GM12878 (cell line): ENCODE measurements around the gene ZBTB6.

Experiments used
- BCL11A ChIP-seq: IDR thresholded peaks from 2 replicates; pipeline ENCODE4 v1.6.1; 2011; ENCODE audit warnings: low read depth, low read length
- TF ChIP-seq, protein P1 (sequence below): IDR thresholded peaks from 2 replicates; pipeline ENCODE4 v1.6.1; 2011; ENCODE audit warnings: low read depth, mild to moderate bottlenecking, low read length, moderate library complexity, borderline replicate concordance; ENCODE audit errors: extremely low read depth
- TF ChIP-seq, protein P2 (sequence below), 3 experiments: IDR thresholded peaks in 2 of 3; conservative IDR thresholded peaks in 1 of 3; 2 replicates each; pipeline ENCODE4 v1.5.1; 2011; ENCODE audit warnings: low read depth in 3 of 3, low read length in 3 of 3, mild to moderate bottlenecking in 3 of 3, control low read depth in 2 of 3, moderate library complexity in 2 of 3, inconsistent platforms in 1 of 3, mixed read lengths in 1 of 3; ENCODE audit not compliant: control insufficient read depth in 2 of 3, insufficient read depth in 1 of 3; ENCODE audit errors: extremely low read depth in 1 of 3

- TF ChIP-seq, protein P1, sequence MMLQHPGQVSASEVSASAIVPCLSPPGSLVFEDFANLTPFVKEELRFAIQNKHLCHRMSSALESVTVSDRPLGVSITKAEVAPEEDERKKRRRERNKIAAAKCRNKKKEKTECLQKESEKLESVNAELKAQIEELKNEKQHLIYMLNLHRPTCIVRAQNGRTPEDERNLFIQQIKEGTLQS, result no peak
- TF ChIP-seq BCL11A, result no peak
- TF ChIP-seq, protein P2, sequence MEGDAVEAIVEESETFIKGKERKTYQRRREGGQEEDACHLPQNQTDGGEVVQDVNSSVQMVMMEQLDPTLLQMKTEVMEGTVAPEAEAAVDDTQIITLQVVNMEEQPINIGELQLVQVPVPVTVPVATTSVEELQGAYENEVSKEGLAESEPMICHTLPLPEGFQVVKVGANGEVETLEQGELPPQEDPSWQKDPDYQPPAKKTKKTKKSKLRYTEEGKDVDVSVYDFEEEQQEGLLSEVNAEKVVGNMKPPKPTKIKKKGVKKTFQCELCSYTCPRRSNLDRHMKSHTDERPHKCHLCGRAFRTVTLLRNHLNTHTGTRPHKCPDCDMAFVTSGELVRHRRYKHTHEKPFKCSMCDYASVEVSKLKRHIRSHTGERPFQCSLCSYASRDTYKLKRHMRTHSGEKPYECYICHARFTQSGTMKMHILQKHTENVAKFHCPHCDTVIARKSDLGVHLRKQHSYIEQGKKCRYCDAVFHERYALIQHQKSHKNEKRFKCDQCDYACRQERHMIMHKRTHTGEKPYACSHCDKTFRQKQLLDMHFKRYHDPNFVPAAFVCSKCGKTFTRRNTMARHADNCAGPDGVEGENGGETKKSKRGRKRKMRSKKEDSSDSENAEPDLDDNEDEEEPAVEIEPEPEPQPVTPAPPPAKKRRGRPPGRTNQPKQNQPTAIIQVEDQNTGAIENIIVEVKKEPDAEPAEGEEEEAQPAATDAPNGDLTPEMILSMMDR (IDR thresholded peaks at IDR 0.05 in 2 of 3, conservative IDR thresholded peaks at IDR 0.05 in 1 of 3; ENCODE audit: control insufficient read depth in 2 of 3, extremely low read depth in 1 of 3, insufficient read depth in 1 of 3, low read depth in 3 of 3, low read length in 3 of 3), result no peak
Measured at GRCh38 chr9:122941582-122942234, 28.6 kb upstream of the ZBTB6 start.
